AG04449 (cell line): ENCODE data around the gene SOX14.

Experiments used
- CTCF ChIA-PET: fragments of 350-600 bp; formaldehyde crosslinking; extraction: SDS; loops from one replicate; lab custom pipeline; 2021; ENCODE audit warnings: antibody characterized with exemption; lab: Yijun Ruan, JAX
- POLR2A ChIA-PET: fragments of 400-600, 350-600 bp; formaldehyde crosslinking; extraction: SDS; loops from one replicate; lab custom pipeline; 2020; ENCODE audit warnings: antibody characterized with exemption, inconsistent platforms; lab: Yijun Ruan, JAX
- DNase-seq: peaks from one replicate; pipeline ENCODE4 v3.0.0-alpha.2; 2010; ENCODE audit warnings: low read depth, low spot score
- H3K4me3 ChIP-seq: 2 replicates; pipeline ENCODE4 v1.5.1; 2011; ENCODE audit warnings: low read depth, mild to moderate bottlenecking, control low read depth, low read length
- CTCF ChIP-seq: IDR thresholded peaks from one replicate; pipeline ENCODE4 v1.5.1; 2011; ENCODE audit warnings: mild to moderate bottlenecking, moderate library complexity, low read length, control low read depth, inconsistent platforms; ENCODE audit not compliant: insufficient read depth; ENCODE audit errors: missing control alignments

The SOX14 gene

GRCh38 chr3:137766876-137767537, 2.9 kb downstream of the SOX14 start:
- no peak for TF ChIP-seq CTCF
- CTCF ChIA-PET = no interaction called here
- DNase-seq = no peak
- H3K4me3 ChIP-seq = no peak overlapping the region
- POLR2A ChIA-PET = no interaction called here

GRCh38 chr3:137767538-137768360, 3.6 kb downstream of the SOX14 start:
- POLR2A ChIA-PET = no interaction called here
- peak overlapping the region; percentile 26 for H3K4me3 ChIP-seq
- no peak for TF ChIP-seq CTCF
- CTCF ChIA-PET = no interaction called here
- DNase-seq = no peak

GRCh38 chr3:137768361-137769321, 4.5 kb downstream of the SOX14 start:
- no peak for DNase-seq
- TF ChIP-seq CTCF = no peak
- POLR2A ChIA-PET = no interaction called here
- peak overlapping the region; percentile 26 for H3K4me3 ChIP-seq
- CTCF ChIA-PET = no interaction called here

- ChIA-PET CTCF (no interaction called here), POLR2A (no interaction called here)
- TF ChIP-seq CTCF = no peak
- no peak overlapping the region for H3K4me3 ChIP-seq
- no peak for DNase-seq
Measured at GRCh38 chr3:137769322-137770065, 5.4 kb downstream of the SOX14 start.

- CTCF ChIA-PET = no interaction called here
- POLR2A ChIA-PET = no interaction called here
Measured at GRCh38 chr3:137770066-137770834, 6.1 kb downstream of the SOX14 start.

More at GRCh38 chr3:137770066-137770834, 6.1 kb downstream of the SOX14 start:
- TF ChIP-seq CTCF = no peak
- DNase-seq = no peak
- no peak overlapping the region for H3K4me3 ChIP-seq
